ENCODE results near the gene FBXO4.

FBXO4 gene

DNA sequence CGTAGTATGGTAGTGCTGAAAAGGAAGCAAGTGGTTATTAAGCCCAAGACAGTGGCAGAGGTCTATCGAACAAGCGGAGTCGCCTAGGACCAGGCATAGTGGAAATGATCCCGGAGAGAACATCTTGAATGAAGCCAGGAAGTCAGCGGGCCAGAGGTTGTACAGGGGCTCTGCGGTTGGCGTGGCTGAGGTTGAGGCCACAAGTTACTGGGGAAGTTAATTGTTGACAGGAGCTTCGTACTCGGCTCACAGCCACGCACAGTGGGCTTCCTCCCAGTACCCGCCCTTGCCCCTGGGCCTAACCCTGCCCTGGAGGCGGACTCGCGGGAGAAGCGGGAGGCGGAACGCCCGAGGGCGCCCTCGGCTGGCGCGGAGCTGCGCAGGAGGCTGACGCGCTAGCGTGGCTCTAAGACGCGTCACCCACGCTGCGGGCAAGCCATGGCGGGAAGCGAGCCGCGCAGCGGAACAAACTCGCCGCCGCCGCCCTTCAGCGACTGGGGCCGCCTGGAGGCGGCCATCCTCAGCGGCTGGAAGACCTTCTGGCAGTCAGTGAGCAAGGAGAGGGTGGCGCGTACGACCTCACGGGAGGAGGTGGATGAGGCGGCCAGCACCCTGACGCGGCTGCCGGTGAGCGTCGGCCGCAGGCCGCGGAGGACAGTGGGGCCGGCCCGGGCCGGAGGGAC, at the start of gene FBXO4:
FBXO4 (plus strand) TSS at position 410 of the 683 bp plus-strand sequence; CDS start at position 439, 29 bp downstream.
- peak; percentile 66 for DNase-seq

- DNase-seq: no peak
These were observed 48.4 kb upstream of the FBXO4 start for GRCh38 chr5:41876678-41877077.

- no peak for DNase-seq
These were observed 47.7 kb upstream of the FBXO4 start for GRCh38 chr5:41877408-41877807.

GRCh38 chr5:41878173-41878572, 46.9 kb upstream of the FBXO4 start:
- no peak for DNase-seq

DNA sequence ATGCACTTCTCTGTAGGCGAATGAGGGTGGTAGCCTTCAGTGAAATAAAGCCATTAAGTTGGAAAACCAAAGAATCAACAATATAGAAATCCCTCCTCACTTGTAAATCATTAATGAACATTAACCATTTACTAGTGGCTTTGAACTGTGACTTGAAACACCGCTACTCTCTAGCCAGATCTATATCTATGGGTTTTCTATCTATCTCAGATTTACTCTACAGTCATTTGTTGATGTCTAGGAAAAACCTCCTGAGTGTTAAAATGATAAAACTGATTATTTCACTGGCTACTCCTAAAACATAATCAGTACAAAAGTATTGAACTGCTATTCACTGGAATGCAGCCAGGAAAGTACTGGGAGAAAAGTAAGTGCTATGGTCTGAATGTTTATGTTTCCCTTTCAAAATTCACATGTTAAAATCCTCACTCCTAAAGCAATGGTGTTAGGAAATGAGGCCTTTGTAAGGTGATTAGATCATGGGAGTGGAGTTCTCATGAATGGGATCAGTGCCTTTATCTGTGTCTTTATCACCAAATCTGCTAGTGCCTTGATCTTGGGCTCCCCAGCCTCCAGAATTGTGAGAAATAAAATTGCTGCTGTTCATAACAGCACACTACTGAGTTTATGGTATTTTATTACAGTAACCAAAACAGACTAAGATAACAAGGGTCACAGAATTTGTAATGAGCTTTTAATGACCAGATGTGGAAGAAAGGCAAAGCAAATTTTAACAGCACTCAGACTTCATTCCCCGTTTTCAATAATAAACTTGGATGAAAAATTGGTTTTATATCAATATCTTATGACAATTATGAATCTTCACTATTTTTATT, 46.2 kb upstream of the FBXO4 start:
- no peak for DNase-seq

DNA sequence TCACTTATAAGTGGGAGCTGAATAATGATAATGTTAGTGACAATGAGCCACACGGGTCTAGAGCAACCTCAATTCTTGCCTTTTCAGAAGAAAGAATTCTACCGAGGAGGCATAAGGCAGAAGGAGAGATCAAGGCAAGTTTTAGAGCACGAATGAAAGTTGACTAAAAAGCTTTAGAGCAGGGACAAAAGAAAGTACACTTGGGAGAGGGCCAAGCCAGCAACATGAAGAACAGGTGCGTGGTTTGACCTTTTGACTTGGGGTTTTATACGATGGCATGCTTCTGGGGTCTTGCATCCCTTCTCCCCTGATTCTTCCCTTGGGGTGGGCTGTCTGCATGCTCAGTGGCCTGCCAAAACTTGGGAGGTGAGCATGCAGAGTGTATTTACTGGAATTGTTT, 42.3 kb upstream of the FBXO4 start:
- no peak for DNase-seq

DNA sequence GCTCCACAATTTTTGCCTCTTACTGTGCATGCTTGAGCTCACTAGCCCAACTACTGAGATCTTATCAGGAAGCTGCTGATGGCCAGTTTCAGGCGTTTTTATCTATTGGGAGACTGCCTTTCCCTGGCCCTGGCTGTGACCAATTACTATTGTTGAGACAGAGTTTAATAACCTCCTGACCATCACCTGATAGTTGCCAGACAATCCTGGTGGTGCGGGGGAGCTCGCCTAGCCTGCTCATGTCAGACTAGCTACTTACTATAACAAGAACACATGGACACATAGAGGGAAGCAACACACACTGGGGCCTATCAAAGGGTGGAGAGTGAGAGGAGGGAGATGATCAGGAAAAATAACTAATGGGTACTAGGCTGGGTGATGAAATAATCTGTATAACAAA, 41.8 kb upstream of the FBXO4 start:
- no peak for DNase-seq

- DNase-seq: no peak
These were observed 41.1 kb upstream of the FBXO4 start for GRCh38 chr5:41883936-41884335.

GRCh38 chr5:41885286-41885685, 39.8 kb upstream of the FBXO4 start:
- no peak for DNase-seq

DNA sequence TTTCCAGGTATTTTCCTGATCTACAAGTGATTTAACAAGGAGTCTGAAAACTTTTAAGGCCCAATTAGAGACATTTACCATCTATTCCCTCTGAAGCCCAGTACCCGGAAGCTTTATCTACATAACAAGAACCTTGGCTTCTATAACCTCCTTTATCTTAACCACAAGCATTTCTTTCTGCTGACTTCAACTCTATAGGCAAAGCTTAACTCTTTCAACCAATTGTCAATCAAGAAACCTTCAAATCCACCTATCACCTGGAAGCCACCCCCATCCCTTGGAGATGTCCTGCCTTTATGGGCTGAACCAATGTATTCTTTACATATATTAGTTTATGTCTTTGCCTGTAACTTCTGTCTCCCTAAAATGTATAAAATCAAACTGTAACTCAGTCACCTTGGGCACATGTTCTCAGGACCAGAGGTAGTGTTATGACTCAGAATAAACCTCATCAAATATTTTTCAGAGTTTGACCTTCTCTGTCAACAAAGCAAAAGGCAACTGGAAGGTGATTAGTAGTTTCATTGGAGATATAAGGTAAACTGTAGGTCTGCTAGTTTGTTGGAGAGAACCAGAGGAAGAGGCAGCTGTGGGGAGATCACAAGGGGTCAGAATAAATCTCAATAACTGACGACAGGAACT, 33.9 kb upstream of the FBXO4 start:
- no peak for DNase-seq

DNA sequence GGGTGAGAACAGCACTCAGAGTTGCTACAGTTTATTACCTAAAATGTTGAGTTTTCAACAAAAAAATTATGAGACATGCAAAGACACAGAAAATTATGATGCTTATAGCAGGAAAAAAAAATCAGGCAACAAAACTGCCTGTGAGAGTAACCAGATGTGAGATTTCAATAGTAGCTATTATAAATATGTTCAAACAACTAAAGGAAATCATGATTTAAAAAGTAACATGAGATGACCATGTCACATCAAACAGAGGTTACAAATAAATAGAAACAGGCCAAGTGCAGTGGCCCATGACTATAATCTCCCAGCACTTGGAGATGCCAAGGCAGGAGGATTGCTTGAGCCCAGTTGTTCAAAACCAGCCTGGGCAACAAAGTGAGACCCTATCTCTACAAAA, 33.0 kb upstream of the FBXO4 start:
- DNase-seq: no peak

DNA sequence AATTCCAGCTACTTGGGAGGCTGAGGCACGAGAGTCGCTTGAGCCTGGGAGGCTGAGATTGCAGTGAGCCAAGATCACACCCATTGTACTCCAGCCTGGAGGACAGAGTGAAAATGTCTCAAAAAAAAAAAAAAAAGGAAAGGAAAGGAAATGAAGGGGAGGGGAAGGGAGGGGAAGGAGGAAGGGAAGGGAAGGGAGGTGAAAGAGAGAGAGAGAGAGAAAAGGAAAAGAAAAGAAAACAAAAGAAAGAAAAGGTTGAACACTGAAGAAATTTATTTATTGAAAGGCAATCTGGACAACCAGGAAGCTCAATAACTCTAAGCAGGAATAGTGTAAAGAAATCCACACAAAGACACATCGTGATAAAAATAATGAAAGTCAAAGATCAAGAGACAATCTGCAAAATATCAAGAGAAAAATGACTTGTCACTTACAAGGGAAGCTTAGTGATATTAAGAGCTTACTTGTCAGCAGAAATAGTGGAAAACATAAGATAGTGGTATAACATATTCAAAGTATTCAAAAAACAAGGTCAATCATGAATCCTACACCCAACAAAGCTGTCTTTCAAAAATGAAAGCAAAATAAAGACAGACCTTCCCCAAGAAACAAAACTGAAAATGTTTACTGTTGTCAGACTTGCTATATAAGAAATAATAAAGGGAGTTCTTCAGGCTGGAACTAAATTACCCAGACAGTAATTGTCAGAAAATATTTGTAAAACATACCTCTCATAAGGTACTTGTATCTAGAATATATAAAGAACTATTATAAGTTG, 31.8 kb upstream of the FBXO4 start:
- no peak for DNase-seq

GRCh38 chr5:41896230-41896629, 28.9 kb upstream of the FBXO4 start:
- DNase-seq: no peak

GRCh38 chr5:41903382-41903891, 21.6 kb upstream of the FBXO4 start:
- DNase-seq: no peak

DNA sequence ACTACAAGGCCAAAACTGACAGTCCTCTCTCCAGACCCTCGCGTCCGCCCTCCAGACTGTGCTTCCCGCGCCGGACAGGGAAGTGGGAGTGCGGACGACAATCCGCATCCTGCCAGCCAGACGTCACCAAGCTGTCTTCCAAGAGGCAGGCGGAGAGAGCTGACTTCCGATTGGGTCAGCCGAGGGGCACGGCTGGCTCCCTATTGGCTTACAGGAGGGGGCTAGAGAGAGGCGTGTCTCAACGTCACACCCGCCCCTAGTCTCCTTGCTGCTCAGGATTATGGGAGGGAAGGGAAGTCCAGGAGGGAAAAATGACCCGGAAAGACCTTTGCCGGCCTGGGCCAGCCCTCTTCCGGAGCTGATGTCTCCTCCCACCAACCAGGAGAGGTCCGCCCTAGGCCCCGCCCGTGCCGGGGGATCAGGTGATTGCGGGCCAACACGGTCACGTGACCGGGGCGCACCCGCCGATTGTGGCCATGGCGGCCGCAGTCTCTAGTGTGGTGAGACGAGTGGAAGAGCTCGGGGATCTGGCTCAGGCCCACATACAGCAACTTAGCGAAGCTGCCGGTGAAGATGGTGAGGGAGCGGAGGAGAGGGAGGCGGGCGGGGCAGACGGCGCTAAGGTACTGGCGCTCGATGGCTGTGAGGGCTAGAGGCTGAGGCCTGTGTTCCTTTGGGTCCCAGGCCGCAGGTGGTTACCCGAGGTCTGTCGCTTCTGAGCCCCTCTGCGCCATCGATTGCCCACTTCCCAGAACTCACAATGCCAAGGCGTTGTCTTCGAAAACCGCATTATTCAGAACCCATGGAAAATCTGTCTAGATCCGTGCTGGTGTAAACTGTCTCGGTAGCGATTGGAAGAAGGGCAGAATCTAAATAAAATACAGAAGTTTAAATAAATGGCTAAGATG, 20.9 kb upstream of the FBXO4 start, which contains the start of gene RIMOC1:
RIMOC1 (plus strand) TSS at position 453 of the 908 bp plus-strand sequence; CDS start at position 477, 24 bp downstream.
- peak; percentile 99 for DNase-seq

DNA sequence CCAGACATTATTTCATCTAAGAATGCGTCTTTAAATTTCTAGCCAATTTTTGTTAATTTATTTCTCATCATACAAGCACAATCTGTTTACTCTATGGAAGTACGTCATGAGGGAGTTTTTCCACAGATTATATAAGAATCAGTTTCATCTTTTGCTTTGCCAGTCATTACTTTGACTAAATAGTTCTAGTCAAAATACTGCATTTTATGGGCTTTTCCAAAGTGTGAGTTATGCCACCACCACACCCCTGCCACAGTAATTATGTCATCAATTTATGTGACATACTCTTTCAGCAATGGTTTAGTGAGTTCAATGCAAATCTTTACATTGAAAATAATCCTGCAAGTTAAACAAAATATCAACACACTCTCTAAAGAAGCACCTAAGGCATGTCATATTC, 18.9 kb upstream of the FBXO4 start:
- DNase-seq: no peak

DNA sequence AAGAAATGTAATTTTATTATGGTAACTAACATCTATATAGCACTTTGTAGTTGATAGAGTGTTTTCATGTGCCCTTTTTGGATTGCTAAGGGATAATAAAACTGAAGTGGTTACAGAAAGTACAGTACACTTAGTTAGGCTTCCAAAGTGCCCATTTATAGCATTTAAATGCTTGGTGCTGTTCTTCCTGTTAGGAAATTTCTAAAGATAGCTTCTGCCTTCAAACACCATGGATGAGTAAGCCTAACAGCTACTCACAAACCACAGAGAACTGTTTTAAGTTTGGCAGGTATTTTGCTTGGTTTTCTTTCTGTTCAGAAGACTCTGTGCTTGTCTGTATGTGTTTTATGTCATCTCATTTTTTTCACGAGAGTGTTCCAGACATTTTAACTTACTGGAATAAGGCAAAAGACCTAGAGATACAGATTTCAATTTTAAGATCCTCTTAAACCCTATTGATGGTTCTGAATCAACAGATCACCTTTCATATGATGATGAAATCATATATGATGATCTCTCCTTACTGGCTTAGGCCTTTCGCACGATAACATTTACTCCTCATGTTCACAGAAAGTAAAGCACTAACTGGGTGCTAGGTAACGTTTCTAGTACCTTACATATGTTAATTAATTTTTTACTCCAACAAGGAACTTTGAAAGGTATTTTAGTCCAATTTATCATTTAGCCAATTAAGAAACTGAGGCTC, 16.6 kb upstream of the FBXO4 start:
- no peak for DNase-seq

DNA sequence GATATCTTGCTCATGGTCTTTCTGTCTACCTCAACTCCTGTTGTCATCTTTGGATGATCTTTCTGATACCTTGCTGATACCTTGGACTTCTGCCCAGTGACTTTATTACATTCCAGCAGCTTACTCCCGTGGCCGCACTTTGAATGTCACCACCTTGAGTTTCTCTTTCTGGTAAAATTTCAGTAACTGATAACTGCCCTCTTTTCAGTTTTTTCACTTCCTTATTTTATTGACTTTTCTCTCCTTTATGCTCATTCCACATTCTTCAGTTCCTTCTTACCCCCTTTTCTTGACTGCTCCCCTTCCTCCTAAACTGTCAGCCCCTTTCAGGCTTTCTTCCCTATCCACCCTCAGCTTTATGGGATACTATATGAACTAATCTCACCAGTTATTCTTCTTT, 7.0 kb upstream of the FBXO4 start:
- no peak for DNase-seq

- DNase-seq: no peak
These were observed 3.9 kb upstream of the FBXO4 start for GRCh38 chr5:41921166-41921565.

- no peak for DNase-seq
These were observed 3.2 kb upstream of the FBXO4 start for GRCh38 chr5:41921874-41922273.

DNA sequence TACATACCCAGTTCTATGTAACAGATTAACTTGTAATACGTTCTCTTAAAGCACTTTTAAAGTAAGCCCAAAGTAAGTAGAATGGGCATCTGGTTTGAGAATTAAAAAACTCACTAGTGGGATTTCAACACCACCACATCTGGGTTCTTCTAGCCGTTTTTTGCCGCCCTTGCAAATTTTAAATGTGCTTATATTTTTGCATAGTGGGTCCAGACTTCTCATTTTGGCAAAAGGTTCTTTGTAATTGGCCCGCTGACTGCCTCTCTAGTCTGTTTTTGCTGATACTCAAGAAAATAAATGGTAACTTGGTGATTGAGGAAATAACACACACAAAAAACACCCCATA, 582 bp upstream of the FBXO4 start:
- DNase-seq: no peak
